Measurements from ENCODE around the gene FARSB.

The FARSB gene

DNA sequence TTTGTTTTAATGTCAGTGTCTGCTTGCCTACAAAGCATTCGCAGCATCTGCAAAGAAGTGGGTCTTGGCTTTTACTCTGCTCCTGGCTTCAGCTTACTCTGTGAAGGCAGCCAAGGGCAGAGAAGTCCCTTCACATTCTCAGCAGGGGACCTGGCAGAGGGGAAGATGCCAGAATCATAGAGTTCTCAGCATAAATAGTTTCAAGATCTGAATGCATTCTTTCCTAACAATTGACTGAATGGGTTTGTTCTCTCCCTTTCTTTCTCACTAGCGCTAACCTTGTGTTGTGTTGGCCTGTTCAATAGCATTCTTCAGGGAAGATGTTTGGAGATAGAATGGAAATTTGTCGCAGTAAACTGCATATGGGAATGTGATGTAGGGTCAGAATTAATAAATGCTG, 106.9 kb downstream of the FARSB start:
- DNase-seq (ENCODE audit: low spot score) = peak; percentile 16

- DNase-seq (ENCODE audit: low spot score) = no peak
Observed at GRCh38 chr2:222547083-222547482, 108.8 kb downstream of the FARSB start.

- no peak for DNase-seq (ENCODE audit: low spot score)
Observed at GRCh38 chr2:222545823-222546795, 109.8 kb downstream of the FARSB start.

GRCh38 chr2:222544661-222545060, 111.2 kb downstream of the FARSB start:
- DNase-seq (ENCODE audit: low spot score) = no peak

GRCh38 chr2:222538535-222538934, 117.4 kb downstream of the FARSB start:
- DNase-seq (ENCODE audit: low spot score) = no peak

DNA sequence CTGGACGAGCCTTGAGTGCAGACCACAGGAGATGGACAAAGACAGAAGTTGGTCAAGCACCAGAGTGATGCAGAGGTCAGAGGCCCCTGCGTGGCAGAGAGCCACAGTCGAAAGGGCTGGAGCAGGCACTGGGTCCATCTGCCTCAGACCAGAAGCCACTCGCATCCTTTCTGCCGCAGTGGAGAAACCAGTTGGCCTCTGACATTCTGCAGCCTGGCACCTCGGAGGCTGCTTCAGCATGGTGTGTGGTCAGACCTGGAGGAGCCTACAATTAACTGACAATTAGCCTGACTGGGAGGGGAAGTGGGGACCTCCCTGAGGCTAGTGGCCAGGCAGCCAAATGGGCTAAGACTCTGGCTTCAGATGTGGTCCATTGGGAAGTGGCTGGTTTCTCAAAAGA, 120.4 kb downstream of the FARSB start:
- DNase-seq (ENCODE audit: low spot score) = no peak

- no peak for DNase-seq (ENCODE audit: low spot score)
Observed at GRCh38 chr2:222532315-222532714, 123.6 kb downstream of the FARSB start.

DNA sequence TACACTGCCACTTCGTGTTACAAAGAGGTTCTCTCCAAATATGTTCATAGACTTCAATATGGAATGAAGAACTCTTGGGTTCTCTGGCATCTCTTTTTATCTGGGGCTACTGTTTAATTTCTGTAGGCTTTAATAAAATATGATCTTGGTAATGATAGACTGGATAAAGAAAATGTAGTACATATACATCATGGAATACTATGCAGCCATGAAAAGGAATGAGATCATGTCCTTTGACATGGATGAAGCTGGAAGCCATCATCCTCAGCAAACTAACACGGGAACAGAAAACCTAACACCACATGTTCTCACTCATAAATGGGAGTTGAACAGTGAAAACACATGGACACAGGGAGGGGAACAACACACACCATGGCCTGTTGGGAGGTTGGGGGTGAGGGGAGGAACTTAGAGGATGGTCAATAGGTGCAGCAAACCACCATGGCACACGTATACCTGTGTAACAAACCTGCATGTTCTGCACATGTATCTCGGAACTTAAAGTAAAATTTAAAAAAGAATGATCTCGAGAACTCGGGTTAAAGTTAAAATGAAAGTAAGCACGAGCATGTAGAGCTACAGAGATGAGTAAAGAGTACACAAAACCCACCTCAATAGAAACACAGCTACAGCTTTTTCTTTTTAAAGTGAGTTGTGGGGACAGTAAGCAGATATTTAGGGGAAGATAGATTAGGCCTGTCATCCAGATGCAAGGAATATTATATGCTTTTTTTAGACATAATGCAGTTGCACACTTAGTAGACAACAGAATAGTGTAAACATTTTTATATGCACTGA, 129.2 kb downstream of the FARSB start:
- DNase-seq (ENCODE audit: low spot score) = no peak

GRCh38 chr2:222525811-222526210, 130.1 kb downstream of the FARSB start:
- DNase-seq (ENCODE audit: low spot score) = no peak

- DNase-seq (ENCODE audit: low spot score) = no peak
Observed at GRCh38 chr2:222523783-222524544, 131.9 kb downstream of the FARSB start.

DNA sequence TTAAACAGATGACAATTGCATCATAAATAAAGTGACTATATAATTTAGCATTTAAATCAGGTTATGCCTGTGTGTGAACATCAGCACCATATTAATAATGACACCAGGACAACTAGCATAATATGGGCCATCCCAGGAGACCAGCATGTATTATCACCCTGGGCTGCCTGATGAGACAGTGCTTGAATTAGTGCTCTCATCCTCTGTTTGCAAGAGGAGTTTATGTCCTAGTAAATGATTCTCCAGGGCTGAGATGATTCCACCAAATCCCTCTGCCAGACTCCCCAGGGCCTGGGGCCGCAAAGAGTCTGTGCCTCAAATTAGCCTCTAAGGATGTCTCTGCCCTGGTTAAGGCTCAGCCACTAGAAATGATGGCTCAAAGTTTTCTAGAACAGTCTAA, 133.8 kb downstream of the FARSB start:
- no peak for DNase-seq (ENCODE audit: low spot score)

DNA sequence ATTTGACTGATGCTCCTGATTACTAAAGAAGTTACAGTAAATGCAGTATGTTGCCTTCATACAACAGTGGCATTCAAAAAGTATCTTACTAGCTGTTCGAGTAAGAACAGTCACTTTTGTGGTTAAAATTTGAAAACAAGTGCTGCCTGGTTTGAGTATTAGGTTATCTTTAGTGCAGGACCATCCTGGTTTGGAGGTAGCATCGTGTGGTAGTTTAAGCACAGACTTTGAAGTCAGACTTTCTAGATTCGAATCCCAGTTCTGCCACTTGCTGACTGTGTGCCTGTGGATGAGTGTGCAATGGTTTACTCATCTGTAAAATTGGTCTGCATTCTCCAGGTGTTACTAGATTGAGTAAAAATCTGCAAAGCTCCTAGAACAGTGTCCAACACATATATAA, 134.8 kb downstream of the FARSB start:
- no peak for DNase-seq (ENCODE audit: low spot score)

Data from AG08395 (cell line).